Femur (tissue), 1 donor: Measurements from ENCODE around the gene SCRN1.

Experiments
- DNase-seq: peaks from one replicate; pipeline ENCODE4 v3.0.0-alpha.2; 2017

The SCRN1 gene

DNA sequence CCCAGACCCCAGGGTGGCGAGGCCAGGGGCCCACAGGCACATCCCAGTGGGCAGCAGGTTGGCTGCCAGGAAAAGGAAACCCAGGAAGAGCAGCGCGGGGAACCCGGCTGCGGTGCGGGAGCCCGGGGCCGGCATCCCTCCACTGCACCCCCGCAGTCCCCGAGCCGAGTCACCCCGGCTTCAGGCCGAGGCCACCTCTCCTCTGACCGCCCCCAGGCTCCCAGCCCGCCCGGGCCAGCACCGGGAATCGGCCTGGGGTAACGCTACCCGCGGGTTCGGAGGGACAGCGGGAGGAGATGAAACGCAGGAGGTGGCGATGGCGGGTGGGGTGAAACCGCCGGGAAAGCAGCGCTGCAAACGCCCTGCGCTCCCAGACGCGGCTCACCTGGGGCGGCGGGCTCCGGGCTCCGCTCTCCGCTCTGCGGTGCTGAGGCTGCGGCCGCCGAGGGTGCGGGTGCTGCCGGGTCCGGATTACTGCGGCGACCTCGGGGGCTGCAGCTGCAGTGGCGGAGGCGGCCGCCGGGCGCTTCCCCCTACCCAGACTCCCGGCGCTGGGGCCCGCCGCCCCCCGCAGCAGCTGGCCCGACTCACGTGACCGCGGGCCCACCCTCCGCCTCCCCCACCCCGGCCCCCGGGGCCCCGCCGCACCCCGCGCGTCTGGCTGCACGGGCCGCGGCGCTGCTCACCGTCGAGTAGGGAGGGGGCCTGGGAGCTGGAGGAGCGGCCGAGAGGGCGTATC lies at the start of gene SCRN1:
SCRN1 (minus strand) TSS at position 545 of the 739 bp plus-strand sequence. CDS start 20,734 bp downstream, outside the sequence.
- peak; percentile 69 for DNase-seq

DNA sequence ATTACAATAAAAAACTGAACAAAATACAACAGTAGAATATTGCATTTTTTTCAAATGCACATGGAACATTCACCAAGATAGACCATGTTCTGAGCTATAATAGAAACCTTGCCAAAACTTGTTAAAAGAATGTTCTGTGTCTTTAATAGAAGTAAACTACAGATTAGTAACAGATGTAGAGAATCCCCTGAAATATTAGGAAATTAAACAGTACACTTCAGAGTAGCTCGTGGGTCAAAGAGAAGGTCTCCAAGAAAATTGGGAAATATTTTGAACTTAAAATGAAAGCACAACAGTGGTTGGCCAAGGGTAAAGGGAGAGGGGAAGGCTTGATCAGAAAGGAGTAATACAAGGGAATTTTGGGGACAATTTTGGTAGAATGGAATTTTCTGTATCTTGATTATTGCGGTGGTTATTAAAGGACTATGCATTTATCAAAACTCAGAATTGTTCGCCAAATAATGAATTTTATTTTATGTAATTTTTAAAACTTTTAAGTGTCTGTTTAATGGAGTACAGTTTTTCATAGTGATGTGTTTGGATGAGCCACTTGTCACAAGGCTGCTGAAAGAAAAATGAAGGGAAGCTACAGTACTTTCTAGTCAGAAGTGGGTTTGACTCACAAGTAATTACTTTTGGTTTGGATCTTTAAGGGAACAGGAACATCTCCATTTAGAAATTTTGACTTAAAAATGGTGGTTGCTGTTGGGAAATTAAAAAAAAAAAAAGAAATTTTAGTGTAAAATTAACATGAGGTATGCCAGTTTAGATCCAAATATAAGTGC lies 48.8 kb upstream of the SCRN1 start:
- no peak for DNase-seq

GRCh38 chr7:30036220-30036619 lies 46.6 kb upstream of the SCRN1 start:
- DNase-seq, result no peak

DNA sequence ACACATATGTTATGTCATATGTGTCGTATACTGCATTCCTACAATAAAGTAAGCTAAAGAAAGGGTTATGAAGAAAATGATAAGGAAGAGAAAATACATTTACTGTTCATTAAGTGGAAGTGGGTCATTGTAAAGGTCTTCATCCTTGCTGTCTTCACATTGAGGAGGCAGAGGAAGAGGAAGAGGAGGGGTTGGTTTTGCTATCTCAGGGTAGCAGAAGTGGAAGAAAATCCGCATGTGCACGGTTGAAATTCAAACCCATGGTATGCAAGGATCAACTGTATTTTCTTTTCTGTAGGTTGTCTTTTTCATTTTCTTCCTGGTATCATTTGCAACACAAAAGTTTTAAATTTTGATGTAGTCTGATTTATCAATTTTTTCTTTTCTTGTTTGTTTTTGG lies 44.9 kb upstream of the SCRN1 start:
- DNase-seq, result no peak

GRCh38 chr7:30032310-30033125 lies 42.9 kb upstream of the SCRN1 start:
- DNase-seq, result no peak

DNA sequence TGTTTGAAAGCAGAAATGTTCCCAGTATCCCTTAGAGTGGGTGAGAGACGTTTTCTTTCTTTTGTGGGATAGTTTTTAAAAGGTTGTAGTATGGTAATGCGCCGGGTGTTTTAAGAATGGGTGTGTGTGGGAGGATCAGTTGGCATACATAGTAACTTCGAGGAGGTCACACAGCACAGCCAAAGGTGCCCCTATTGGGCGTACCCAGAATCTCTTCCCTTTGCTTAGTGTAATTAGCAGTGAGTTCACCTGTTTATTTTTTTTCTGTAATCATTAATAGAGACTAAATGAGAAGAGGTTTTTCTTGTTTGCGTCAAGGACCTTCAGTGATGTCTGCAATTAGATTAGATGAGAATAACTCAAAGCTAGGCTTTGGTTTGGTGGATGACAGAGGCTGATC lies 40.1 kb upstream of the SCRN1 start:
- no peak for DNase-seq

DNA sequence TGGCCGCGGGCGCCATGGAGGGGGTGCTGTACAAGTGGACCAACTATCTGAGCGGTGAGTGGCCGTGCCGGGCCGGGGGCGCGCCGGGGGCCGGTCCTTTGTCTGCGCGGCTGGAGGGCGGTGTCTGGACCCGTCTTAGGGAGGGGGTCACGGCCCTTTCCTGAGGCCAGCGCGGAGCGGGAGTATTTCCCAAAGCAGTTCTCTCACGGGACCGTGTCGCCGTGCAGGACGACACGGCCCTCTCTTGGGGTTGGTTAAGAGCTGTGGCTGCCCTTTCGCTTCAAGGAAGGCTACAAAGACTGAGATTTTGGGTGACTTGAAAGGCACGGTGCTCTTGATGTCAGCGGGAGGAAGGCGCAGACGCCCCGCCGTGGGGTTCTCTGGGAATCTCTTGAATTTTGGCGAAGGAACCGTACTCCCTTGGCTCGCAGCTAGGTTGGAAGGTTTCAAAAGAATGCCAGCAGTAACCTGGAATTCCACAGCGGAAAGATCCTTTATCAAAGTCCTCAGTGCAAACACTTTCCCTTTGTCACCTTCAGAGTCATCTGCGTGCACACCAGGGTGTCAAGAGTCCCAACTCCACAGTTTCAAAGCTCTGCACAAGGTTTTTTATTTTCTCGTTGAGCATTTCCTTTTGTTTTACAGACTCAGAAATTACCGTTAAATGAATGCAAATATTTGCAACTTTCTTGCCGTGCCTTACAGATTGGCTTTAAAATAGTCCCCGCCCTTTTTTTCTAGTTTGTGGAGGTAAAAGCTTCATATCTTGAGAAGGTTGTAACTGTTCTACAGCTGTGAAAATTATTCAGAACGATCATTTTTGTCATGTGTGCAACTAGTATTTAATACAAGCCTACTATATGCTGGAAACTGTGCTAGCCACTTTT lies 39.4 kb upstream of the SCRN1 start:
- DNase-seq, result peak; percentile 54

DNA sequence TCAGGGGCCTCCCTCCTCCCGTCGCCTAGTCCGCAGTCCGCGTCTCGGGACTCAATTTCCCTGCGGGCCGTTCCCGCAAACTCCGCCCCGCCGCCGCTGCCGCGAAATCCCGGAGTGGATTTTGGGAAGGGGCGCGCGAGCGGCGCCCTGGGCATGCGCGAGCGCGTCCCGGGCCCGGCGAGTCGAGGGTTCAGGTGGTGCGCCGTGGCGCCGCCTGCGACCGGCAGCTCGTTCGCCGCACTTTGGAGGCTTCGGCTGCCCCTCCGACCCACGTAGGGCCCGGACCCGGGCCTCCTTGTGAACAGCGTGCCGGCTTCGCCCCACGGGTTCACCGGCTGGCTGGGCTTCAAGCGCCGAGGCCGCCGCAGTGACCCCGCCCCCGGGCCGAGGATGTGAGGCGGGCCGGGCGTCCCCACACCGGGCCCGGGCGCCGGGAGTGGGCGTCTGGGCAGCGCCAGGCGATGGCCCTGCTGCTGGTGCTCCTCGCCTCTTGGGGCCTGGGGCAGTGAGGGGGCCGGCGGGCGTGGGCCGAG lies 38.7 kb upstream of the SCRN1 start, which contains the start of gene PLEKHA8:
PLEKHA8 (plus strand) TSS at position 197 of the 533 bp plus-strand sequence. CDS start 351 bp downstream, outside the sequence.
- peak; percentile 92 for DNase-seq

GRCh38 chr7:30027740-30028215 lies 38.2 kb upstream of the SCRN1 start:
- no peak for DNase-seq

DNA sequence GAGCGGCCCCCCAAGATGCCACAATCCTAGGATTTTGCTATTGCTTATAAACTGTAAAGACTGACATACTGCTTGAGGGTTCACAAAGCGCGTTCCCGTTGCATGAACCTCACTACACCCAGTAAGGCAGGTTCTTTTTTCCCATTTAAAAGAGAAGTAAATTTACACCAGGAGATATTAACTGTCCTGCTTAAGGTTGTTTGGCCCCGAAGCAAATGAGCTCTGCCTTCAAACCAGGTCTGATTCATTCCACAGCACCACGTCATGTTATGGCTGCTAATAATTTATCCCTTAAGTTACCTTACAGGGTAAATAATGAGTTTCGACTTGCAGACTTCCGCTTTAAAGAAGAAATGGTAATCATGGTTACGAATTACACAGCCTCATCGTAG lies 37.5 kb upstream of the SCRN1 start:
- no peak for DNase-seq

- peak; percentile 99 for DNase-seq
These were observed 36.8 kb upstream of the SCRN1 start, which contains the start of gene FKBP14 for GRCh38 chr7:30026229-30027064. Gene FKBP14 (minus strand): TSS chr7:30026702. CDS start chr7:30026508, 194 bp downstream.

- no peak for DNase-seq
These were observed 33.9 kb upstream of the SCRN1 start for GRCh38 chr7:30023524-30023923.

DNA sequence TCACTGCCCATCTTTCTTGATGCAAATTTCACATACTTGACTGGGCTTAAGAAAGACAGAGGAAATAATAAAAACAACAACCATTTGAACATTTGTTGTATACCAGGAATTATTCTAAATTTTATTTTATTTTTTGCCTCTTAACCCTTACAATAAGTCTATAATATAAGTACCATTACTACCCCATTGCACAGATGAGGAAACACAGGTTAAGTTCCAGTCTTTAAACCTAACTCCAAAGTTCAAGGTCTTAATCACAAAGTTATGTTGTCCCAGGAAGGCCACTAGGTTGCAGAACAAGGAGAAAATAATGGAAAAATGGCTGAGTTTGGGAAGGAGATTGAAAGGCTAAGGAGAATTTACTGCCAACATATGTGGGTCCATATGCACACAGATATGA lies 33.4 kb upstream of the SCRN1 start:
- DNase-seq, result no peak

- DNase-seq, result no peak
These were observed 30.9 kb upstream of the SCRN1 start for GRCh38 chr7:30020535-30020934.

- no peak for DNase-seq
These were observed 30.4 kb upstream of the SCRN1 start for GRCh38 chr7:30019960-30020359.

DNA sequence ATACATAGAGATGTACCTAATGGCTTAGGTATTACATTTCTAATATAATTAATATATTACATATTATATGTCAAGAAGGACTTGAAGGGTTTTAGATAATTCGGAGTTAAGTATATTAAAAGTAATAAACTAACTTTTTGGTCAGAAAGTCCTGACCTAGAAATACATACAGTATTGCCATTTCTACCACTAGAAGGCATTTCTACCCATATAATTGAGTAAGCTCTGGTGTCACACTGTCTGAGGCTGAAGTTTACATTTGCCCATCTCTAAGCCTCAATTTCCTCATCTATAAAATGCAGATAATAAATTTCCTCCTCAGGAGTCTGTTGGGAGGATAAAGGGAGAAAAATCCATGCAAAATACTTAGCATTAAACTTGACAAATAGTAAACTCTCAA lies 29.8 kb upstream of the SCRN1 start:
- no peak for DNase-seq

DNA sequence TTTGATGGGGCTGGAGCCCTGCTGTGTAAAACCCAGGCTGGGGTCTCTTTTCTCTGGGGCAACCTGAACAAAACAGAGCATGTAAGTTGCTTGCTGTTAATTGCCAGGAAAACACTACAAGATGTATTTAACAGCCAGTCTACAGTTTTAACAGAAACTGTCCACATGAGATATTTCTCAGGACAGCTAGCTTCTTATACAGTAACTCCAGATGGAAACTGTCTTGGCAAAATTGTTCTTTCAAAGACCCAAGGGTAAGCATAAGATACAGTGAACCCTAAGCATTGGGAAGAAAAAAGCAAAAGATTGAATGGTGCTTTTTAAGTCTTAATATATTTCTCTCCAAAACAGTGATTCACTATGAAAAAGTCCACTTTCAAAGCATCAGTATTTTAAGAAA lies 28.9 kb upstream of the SCRN1 start:
- DNase-seq, result no peak

DNA sequence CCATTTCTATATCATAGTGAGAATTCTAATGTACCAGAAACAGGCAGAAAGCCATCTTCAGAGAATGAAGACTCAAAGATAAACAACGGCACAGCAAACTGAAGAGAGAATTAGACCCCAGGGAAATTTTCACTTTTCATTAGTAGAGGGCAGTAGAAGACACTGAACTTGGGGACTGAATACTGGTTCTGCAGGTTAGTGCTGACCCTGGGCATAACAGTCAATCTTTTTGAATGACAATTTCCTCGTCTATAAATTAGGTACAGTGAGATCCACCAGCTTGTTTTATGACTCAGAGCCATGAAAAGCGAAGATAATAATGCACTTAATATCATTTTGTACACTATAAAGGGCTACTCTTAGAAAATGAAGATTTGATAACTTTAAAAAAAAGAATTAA lies 23.2 kb upstream of the SCRN1 start:
- no peak for DNase-seq

DNA sequence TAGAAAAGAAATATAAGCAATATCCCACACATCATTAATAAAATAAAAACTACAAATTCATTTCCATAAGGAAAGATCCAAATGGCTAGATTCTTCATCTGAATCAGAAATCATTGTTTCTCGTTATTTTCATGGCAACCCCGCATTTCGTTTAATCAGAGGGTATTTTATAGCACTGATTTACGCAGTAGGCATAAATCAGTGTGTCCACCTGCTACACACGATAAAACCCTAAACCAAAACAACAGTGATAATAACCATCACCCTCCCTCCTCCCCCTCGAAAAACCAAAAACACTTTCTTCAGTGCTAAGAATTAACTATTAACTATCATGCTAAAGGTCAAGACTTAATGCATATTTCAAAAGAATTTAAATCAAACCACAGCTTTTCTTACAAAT lies 20.4 kb upstream of the SCRN1 start:
- no peak for DNase-seq

DNA sequence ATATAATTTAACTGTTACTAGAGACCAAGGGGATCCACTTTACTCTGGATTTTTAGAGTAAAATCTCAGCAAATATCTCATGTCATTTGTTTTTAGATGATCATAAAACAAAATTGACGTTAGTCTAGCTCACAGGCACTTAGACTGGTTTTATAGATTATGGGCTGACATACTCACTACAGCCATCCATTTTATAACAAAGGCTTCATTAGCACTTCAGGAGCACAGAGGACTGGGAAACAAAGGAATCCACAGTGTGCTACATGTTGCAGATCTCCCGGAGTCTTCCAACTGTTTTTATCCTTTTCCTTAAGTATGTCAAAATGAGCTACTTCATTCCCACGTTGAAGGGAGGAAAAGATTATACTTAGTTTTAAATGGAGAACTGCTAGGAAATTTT lies 15.9 kb upstream of the SCRN1 start:
- no peak for DNase-seq

DNA sequence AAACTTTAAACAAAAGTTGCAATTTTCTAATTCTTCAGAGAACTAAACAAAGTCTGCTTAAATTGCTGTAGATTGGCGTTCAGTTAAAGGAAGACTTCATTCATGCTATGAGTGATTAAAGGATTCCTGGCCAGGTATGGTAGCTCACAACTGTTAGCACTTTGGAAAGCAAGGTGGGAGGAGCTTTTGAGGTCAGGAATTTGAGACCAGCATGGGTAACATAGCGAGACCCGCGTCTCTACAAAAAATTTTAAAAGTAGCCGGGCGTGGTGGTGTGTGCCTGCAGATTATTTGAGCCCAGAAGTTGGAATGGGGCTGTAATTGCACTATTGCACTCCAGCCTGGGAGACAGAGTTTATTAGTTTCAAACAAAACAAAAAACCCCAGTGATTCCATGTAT lies 13.5 kb upstream of the SCRN1 start:
- DNase-seq, result no peak
